HG03196 (cell line): ENCODE results near the gene IRS1.
A peak's percentile ranks its signal among the peaks of the same experiment; 100 is the strongest.
"Not testable (repeated sequence)": the region's sequence is repeated elsewhere in the genome, so short reads cannot be mapped to it uniquely, and the experiment has no call there.

ENCODE experiments used
- ATAC-seq: cut with Tn5 transposase; IDR thresholded peaks from one replicate; pipeline ENCODE4 v1.9.1; 2021; ENCODE audit not compliant: unreplicated experiment

The IRS1 gene, protein sequence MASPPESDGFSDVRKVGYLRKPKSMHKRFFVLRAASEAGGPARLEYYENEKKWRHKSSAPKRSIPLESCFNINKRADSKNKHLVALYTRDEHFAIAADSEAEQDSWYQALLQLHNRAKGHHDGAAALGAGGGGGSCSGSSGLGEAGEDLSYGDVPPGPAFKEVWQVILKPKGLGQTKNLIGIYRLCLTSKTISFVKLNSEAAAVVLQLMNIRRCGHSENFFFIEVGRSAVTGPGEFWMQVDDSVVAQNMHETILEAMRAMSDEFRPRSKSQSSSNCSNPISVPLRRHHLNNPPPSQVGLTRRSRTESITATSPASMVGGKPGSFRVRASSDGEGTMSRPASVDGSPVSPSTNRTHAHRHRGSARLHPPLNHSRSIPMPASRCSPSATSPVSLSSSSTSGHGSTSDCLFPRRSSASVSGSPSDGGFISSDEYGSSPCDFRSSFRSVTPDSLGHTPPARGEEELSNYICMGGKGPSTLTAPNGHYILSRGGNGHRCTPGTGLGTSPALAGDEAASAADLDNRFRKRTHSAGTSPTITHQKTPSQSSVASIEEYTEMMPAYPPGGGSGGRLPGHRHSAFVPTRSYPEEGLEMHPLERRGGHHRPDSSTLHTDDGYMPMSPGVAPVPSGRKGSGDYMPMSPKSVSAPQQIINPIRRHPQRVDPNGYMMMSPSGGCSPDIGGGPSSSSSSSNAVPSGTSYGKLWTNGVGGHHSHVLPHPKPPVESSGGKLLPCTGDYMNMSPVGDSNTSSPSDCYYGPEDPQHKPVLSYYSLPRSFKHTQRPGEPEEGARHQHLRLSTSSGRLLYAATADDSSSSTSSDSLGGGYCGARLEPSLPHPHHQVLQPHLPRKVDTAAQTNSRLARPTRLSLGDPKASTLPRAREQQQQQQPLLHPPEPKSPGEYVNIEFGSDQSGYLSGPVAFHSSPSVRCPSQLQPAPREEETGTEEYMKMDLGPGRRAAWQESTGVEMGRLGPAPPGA (N-terminal part only)

DNA sequence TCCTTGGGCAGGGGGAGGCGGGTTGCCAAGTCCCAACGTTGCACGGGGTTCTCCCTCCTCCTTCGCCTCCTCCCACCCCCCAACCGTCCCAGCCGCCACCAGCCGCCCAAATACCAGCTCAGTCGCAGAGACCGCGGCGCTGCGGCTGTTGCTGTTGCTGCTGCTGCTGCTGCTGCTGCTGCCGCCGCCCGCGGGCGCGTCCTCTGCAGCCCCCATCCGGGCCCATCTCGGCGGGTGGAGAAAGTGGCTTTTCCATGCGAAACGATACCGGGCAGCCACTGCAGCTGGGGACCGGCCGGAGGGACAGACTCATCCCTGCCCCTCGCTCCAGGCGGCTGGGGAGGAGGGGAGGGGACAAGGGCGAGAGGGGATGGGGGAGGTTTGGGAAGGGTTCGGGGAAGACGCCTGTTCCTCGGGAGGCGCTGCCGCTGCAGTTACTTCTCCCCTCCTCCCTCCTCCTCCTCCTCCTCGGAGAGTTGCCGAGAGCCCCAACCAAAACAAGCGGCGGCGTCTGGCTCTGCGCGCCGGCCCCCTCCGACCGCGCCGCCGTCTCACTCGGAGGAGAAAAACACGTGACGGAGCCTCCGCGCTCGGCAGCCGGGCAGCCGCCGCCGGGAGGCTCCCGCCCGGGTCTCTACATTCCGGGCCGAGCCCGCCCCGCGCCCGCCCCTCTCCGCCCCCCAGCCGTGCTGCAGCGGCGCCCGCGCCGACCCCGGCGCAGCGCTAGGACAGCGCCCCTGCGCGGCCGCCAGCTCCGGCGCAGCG lies at the start of gene IRS1:
TSS of gene IRS1 (minus strand) at position 610 of the 765 bp plus-strand sequence. CDS start 1,082 bp downstream, outside the sequence.
- ATAC-seq = peak; percentile 37

DNA sequence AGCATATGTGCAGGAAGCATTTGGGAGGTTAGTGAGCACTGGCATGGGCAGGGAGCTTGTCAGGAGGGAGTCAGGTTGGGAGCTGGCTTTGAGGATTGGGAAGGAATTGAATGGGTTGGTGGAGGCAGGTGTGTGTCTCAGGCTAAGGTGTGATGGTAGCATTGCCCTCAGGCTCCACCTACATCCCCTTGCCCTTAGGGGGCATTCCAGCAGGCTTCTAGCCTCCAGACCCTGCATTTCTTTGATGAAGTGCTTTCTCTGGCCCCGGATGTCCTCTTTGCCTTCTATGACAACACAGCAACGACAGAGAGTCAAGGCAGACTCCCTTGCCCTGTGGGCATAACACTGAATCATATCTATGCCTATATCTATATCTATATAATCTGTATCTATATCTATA lies 49.7 kb upstream of the IRS1 start:
- ATAC-seq = no peak

GRCh38 chr2:226847511-226847910 lies 47.9 kb upstream of the IRS1 start:
- no peak for ATAC-seq

- ATAC-seq = no peak
Observed at GRCh38 chr2:226847090-226847489, 47.5 kb upstream of the IRS1 start.

GRCh38 chr2:226845386-226846116 lies 45.9 kb upstream of the IRS1 start:
- ATAC-seq = no peak

DNA sequence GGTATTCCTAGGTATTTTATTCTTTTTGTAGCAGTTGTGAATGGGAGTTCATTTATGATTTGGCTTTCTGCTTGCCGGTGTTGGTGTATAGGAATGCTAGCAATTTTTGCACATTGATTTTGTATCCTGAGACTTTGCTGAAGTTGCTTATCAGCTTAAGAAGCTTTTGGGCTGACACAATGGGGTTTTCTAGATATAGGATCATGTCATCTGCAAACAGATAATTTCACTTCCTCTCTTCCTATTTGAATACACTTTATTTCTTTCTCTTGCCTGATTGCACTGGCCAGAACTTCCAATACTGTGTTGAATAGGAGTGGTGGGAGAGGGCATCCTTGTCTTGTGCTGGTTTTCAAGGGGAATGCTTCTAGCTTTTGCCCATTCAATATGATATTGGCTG lies 43.4 kb upstream of the IRS1 start:
- not testable (repeated sequence) for ATAC-seq

DNA sequence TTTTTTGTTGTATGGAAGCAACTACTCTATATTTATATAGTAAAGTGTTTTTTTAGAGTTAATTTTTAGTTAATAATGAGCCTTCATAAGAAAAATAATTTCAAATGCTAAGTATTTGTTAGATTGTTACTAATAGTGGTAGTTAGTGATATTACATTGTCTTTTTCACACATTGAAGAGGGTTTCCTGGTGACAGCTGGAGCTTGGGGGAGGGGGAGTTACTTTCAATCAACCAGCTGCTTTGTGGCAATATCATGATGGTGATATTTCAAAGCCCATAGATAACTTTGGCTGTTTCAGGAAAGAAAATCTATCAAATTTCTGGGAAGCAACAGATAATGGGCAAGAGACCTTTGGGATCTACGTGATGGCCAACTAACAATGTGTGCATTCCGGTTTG lies 40.3 kb upstream of the IRS1 start:
- no peak for ATAC-seq

DNA sequence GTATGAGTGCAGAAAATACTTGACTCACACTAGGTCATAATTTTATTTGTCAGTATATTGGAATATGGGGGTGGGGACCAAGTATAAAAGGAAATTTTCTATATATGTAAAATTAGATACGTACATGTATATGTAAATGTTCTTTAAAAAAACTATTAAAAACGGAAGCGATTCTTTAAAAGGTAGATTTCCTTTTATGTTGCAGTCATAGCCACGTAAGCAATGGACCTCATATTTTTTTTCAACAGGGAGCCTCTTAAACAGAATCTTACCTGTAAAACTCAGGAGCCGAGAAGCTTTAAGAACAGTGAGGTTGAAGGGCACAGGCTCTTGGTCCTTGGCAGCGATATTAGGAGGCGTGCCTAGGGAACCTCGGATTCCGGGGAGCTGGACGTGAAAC lies 39.5 kb upstream of the IRS1 start:
- ATAC-seq = no peak

GRCh38 chr2:226838722-226839121 lies 39.1 kb upstream of the IRS1 start:
- no peak for ATAC-seq

GRCh38 chr2:226837787-226838603 lies 38.4 kb upstream of the IRS1 start:
- ATAC-seq = no peak

- ATAC-seq = no peak
Observed at GRCh38 chr2:226837334-226837733, 37.7 kb upstream of the IRS1 start.

DNA sequence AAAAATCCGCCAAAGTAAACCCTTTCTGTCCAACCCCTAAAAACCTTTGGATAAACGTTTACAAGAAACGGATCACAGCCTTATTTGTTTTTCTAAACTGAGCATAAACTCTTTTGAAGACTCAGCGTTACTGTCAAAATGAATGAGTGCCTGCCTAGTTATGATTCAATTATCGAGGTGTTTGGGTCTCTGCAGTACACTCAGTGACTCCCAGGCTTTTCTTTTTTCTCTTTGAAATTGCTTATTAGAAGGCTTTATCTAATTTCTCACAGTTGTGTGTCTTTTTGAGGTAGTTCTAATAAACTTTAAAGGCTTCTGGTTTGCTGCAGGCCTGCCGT lies 36.9 kb upstream of the IRS1 start:
- ATAC-seq = peak; percentile 7

DNA sequence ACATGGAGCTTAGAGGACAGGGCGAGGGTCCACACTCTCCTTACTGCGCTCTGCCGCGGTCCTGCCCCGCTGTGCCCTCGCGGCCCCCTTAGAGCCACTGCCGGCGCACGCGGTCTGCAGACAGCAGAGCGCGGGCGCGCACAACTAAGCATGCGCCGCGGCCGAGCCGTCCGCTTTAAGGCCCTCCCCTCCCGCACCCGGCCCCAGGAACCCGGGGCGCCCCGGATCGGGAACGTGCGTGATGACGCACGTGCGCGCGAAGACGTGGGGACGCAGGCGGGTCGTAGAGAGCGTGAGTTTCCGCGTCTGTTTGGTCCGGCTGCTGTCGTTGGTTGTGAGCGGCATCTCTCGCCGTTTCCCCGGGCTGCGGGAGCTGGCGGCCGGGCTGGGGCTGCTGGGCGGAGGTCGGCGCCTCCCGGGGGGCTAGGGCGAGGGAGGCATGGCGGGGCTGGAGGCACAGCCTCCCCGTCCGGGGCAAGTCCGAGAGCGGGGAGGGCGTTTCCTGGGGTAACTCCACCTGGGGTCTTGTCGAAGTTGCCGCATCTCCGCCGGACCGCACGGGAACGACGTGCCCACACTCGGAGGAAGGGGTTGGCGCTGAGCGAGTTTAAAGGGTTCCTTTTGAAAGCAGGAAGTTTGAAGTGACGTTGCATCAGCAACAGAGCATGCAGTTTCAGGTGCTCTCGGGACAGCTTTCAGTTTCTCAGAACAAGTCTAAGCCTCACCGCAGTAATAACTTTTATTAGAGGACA lies 36.4 kb upstream of the IRS1 start, which contains the start of gene RHBDD1:
TSS of gene RHBDD1 (plus strand) at position 259 of the 752 bp plus-strand sequence. CDS start 28,640 bp downstream, outside the sequence.
- ATAC-seq = peak; percentile 89

- ATAC-seq = peak; percentile 16
Observed at GRCh38 chr2:226835420-226835795, 35.8 kb upstream of the IRS1 start.

- ATAC-seq = not testable (repeated sequence)
Observed at GRCh38 chr2:226834880-226835279, 35.3 kb upstream of the IRS1 start.

- ATAC-seq = no peak
Observed at GRCh38 chr2:226832061-226832460, 32.4 kb upstream of the IRS1 start.

DNA sequence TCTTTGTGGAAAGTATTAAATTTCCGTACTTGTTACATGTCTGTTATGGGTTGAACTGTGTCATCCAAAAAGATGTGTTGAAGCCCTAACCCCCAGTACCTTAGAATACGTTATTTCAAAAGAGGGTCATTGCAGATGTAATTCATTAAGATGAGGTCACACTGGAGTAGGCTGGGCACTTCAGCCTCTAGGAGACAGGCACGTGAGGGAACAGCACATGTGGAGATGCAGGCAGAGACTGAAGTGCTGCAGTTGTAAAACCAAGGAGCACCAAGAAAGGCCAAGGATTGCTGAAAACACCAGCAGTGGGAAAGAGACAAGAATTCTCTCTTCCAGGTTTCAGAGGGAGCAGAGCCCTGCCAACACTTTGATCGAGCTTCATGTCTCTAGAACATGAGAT lies 31.6 kb upstream of the IRS1 start:
- ATAC-seq = no peak

- no peak for ATAC-seq
Observed at GRCh38 chr2:226829721-226830631, 30.4 kb upstream of the IRS1 start.
